NT2/D1 (cell line): ENCODE results near the gene ATP8B2.
"Not testable (repeated sequence)": the region's sequence is repeated elsewhere in the genome, so short reads cannot be mapped to it uniquely, and the experiment has no call there.

Source experiments
- DNase-seq: peaks from one replicate; pipeline ENCODE4 v3.0.0-alpha.2; 2011; ENCODE audit warnings: low read depth, low spot score
- H3K27me3 ChIP-seq: 2 replicates; pipeline ENCODE4 v1.6.0; 2011; ENCODE audit warnings: mild to moderate bottlenecking; ENCODE audit not compliant: insufficient read length, insufficient read depth
- H3K36me3 ChIP-seq: 2 replicates; pipeline ENCODE4 v1.6.1; 2011; ENCODE audit warnings: mild to moderate bottlenecking, low read length, mixed read lengths; ENCODE audit not compliant: insufficient read depth, insufficient read length
- H3K4me1 ChIP-seq: 2 replicates; pipeline ENCODE4 v1.5.1; 2011; ENCODE audit not compliant: insufficient read depth, insufficient read length
- H3K4me3 ChIP-seq: 2 replicates; pipeline ENCODE4 v1.5.1; 2011; ENCODE audit warnings: low read depth; ENCODE audit not compliant: insufficient read length
- H3K9ac ChIP-seq: 2 replicates; pipeline ENCODE4 v1.6.0; 2011; ENCODE audit warnings: low read depth; ENCODE audit not compliant: insufficient read length
- H3K9me3 ChIP-seq: 2 replicates; pipeline ENCODE4 v1.5.1; 2011; ENCODE audit warnings: mild to moderate bottlenecking, low read length; ENCODE audit not compliant: insufficient read depth
- SUZ12 ChIP-seq: IDR thresholded peaks from 2 replicates; pipeline ENCODE4 v1.6.1; 2011; ENCODE audit not compliant: insufficient read length, insufficient read depth; ENCODE audit errors: extremely low read depth
- YY1 ChIP-seq: IDR thresholded peaks from 2 replicates; pipeline ENCODE4 v1.6.1; 2011; ENCODE audit not compliant: insufficient read length, insufficient read depth
- ZNF274 ChIP-seq: IDR thresholded peaks from 2 replicates; pipeline ENCODE4 v1.6.1; 2011; ENCODE audit warnings: mild to moderate bottlenecking, low read depth, low read length

Gene ATP8B2

GRCh38 chr1:154334079-154335024 is 9.0 kb downstream of the ATP8B2 start:
- Histone ChIP-seq H3K4me3 (no peak overlapping the region), H3K9me3 (no peaks in the 10 kb centered on the region), H3K9ac (no peak overlapping the region), H3K36me3 (peaks cover 86% of the 10 kb centered on the region), H3K4me1 (peaks cover 22% of the 10 kb centered on the region), H3K27me3 (no peaks in the 10 kb centered on the region)
- DNase-seq = no peak
- TF ChIP-seq ZNF274 (no peak), YY1 (no peak), SUZ12 (no peak)

DNA sequence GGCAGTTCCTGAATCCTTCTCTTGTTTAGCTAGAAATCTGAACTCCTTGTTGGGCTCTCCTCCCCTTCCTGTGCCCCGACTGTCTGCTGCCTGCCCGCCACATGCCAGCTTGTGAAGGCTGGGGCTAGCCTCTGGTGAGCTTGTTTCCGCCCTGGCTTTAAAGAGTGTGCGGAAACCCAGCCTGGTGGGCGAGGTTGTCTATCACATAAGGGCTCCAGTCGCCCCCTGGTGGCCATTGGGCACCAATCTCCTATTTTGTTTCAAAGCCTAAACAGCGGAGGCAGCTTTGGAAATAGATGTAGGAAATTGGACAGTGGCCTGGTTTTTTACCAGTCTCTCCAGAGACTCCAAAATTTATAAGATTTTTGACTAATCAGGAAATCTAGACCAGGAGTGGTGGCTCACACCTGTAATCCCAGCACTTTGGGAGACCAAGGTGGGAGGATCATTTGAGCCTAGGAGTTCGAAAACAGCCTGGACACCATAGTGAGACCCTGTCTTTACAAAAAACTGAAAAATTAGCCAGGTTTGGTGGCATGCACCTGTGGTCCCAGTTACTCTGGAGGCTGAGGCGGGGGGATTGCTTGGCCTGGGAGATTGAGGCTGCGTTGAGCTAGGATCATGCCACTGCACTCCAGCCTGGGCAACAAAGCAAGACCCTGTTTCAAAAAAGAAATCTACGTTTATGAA is 9.8 kb downstream of the ATP8B2 start:
- no peaks in the 10 kb centered on the region for H3K9me3 ChIP-seq
- no peaks in the 10 kb centered on the region for H3K27me3 ChIP-seq
- TF ChIP-seq YY1 = no peak
- TF ChIP-seq ZNF274 = no peak
- no peak for TF ChIP-seq SUZ12
- H3K9ac ChIP-seq = no peak overlapping the region
- peak; percentile 84 for DNase-seq
- peaks cover 14% of the 10 kb centered on the region for H3K4me1 ChIP-seq
- peaks cover 89% of the 10 kb centered on the region for H3K36me3 ChIP-seq
- no peak overlapping the region for H3K4me3 ChIP-seq

- Histone ChIP-seq H3K4me1 (peaks cover 7% of the 10 kb centered on the region), H3K9me3 (no peaks in the 10 kb centered on the region), H3K9ac (no peak overlapping the region), H3K27me3 (no peaks in the 10 kb centered on the region), H3K4me3 (no peak overlapping the region), H3K36me3 (peaks cover 89% of the 10 kb centered on the region)
- TF ChIP-seq SUZ12 = no peak
- TF ChIP-seq YY1 = no peak
- no peak for TF ChIP-seq ZNF274
- no peak for DNase-seq
These were observed 12.0 kb downstream of the ATP8B2 start for GRCh38 chr1:154337253-154337894.

- no peak for TF ChIP-seq YY1
- no peak for TF ChIP-seq SUZ12
- no peak for TF ChIP-seq ZNF274
- Histone ChIP-seq H3K4me3 (no peak overlapping the region), H3K9ac (no peak overlapping the region), H3K9me3 (no peaks in the 10 kb centered on the region), H3K27me3 (no peaks in the 10 kb centered on the region), H3K4me1 (peaks cover 7% of the 10 kb centered on the region), H3K36me3 (peaks cover 90% of the 10 kb centered on the region)
- DNase-seq = no peak
These were observed 13.6 kb downstream of the ATP8B2 start for GRCh38 chr1:154338875-154339274.

DNA sequence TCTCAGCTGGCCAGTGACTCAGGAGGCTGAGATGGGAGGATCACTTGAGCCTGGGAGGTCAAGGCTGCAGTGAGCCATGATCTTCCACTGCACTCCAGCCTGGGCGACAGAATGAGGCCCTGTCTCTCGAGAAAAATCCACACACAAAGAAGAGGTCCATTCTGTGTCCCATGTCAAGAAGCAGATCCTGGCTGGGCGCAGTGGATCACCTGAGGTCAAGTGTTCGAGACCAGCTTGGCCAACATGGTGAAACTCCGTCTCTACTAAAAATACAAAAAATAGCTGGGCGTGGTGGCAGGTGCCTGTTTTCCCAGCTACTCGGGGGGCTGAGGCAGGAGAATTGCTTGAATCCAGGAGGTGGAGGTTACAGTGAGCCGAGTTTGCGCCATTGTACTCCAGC is 16.0 kb downstream of the ATP8B2 start:
- not testable (repeated sequence) for H3K9ac ChIP-seq, H3K4me3 ChIP-seq, H3K27me3 ChIP-seq, DNase-seq, H3K4me1 ChIP-seq, H3K9me3 ChIP-seq
- peaks cover 91% of the 10 kb centered on the region for H3K36me3 ChIP-seq

- Histone ChIP-seq H3K4me1 (peaks cover 5% of the 10 kb centered on the region), H3K27me3 (no peaks in the 10 kb centered on the region), H3K4me3 (no peak overlapping the region), H3K36me3 (peaks cover 95% of the 10 kb centered on the region), H3K9me3 (no peaks in the 10 kb centered on the region), H3K9ac (no peak overlapping the region)
- DNase-seq = no peak
- TF ChIP-seq ZNF274 = no peak
- no peak for TF ChIP-seq SUZ12
- no peak for TF ChIP-seq YY1
These were observed 16.8 kb downstream of the ATP8B2 start for GRCh38 chr1:154342132-154342531.

GRCh38 chr1:154342836-154343472 is 17.6 kb downstream of the ATP8B2 start:
- Histone ChIP-seq H3K9ac (no peak overlapping the region), H3K4me1 (peaks cover 4% of the 10 kb centered on the region), H3K36me3 (peaks cover 94% of the 10 kb centered on the region)

More at GRCh38 chr1:154342836-154343472, 17.6 kb downstream of the ATP8B2 start:
- Histone ChIP-seq H3K27me3 (no peaks in the 10 kb centered on the region), H3K9me3 (no peaks in the 10 kb centered on the region), H3K4me3 (no peak overlapping the region)
- DNase-seq = no peak
- TF ChIP-seq ZNF274 (no peak), YY1 (no peak)
